HG03159 (cell line): ENCODE results near the gene TFCP2.
"Not testable (repeated sequence)": the region's sequence is repeated elsewhere in the genome, so short reads cannot be mapped to it uniquely, and the experiment has no call there.

Experiments
- ATAC-seq: cut with Tn5 transposase; IDR thresholded peaks from one replicate; pipeline ENCODE4 v1.9.1; 2021; ENCODE audit warnings: mild to moderate bottlenecking, moderate library complexity; ENCODE audit not compliant: unreplicated experiment

Gene TFCP2

DNA sequence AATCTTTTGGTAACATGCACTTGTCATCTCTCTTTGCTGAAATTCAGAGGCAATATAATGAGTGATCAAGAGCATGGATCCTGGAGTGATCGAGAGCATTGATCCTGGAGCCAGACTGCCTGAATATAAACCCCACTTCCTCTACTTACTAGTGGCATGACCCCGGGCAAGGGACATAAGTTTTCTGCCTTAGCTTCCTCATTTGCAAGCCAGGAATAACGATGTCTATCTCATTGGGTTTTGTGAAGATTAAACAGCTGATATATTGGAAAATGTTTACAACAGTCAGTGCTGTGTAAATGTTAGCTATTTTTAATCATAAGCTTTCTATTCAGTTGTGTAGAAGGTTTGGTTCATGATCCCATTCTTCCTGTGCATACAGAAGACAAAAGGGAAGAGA, 87.2 kb downstream of the TFCP2 start:
- ATAC-seq, result no peak

DNA sequence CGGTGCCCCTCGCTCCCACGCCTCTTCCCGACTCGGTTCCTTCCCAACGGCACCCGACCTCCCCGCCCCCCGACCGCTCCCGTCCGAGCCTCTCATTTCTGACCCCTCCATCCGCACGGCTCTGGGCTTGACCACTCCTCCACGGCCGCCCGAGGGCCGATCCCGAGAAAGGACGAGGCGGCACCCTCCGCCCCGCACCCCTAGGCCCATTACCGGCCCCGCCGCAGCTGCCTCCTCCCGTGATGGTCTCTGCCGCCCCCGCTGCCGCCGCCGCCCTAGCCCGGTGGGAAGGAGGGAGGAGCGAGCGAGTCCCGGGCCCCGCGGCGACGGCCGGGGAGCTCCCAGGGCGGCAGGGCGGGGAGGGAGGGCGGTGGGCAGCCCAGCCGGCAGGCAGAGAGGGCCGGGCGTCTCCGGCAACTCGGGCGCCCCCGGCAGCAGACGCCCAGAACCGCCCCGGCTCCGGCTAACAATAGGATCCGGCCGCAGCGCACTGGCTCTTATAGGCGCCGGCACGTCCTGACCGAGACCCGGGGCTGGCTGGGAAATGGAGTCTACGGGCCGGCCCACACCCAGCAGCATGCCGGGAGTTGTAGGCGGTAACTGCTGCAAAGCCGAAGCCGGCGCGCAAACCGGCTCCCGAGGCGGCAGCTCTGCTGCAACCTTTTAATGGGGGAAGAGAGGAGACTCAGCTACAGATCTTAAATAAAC, 89.7 kb downstream of the TFCP2 start, which contains the start of gene CSRNP2:
Gene CSRNP2, minus strand, starts transcription at position 471 of the 708 bp plus-strand sequence. CDS start 7,035 bp downstream, outside the sequence.
- peak; percentile 95 for ATAC-seq

- ATAC-seq, result no peak
Measured at GRCh38 chr12:51082561-51083125, 90.3 kb downstream of the TFCP2 start.

DNA sequence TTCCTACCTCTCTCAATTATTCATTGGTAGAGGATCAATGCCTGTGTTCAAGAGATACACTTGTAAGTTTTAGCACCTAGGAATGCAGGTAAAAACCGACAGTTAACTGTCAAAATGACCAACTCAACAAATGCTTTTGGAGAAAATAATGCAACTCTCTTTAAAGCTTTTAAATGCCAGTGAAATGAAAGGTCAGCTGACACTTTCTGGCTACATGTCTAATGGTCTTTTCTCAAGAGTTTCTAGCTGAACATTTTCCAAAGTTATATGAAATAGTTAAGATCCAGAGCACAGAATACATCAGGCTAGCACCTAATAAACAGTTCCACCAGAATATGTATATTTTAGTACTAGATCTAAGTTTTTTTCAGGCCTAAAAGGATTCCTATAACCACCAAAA, 91.5 kb downstream of the TFCP2 start:
- ATAC-seq, result no peak

GRCh38 chr12:51080136-51080535, 92.8 kb downstream of the TFCP2 start:
- no peak for ATAC-seq

DNA sequence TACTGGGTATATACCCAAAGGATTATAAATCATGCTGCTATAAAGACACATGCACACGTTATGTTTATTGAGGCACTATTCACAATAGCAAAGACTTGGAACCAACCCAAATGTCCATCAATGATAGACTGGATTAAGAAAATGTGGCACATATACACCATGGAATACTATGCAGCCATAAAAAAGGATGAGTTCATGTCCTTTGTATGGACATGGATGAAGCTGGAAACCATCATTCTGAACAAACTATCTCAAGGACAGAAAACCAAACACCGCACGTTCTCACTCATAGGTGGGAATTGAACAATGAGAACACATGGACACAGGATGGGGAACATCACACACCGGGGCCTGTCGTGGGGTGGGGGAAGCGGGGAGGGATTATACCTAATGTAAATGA, 94.1 kb downstream of the TFCP2 start:
- ATAC-seq, result not testable (repeated sequence)

DNA sequence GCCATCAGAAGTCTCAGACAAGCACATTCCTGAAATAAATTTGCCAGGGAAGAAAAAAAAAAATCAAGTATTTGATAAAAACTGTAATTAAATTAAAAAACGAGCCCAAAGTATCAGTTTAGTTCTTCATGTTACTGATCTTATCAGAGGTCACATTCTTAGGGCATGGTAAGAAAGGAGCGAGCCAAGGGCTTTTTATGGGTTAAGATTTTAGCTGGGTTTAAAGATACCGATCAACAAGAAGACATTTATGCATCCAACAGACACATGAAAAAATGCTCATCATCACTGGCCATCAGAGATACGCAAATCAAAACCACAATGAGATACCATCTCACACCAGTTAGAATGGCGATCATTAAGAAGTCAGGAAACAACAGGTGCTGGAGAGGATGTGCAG, 94.6 kb downstream of the TFCP2 start:
- ATAC-seq, result not testable (repeated sequence)

GRCh38 chr12:51077930-51078329, 95.0 kb downstream of the TFCP2 start:
- no peak for ATAC-seq

DNA sequence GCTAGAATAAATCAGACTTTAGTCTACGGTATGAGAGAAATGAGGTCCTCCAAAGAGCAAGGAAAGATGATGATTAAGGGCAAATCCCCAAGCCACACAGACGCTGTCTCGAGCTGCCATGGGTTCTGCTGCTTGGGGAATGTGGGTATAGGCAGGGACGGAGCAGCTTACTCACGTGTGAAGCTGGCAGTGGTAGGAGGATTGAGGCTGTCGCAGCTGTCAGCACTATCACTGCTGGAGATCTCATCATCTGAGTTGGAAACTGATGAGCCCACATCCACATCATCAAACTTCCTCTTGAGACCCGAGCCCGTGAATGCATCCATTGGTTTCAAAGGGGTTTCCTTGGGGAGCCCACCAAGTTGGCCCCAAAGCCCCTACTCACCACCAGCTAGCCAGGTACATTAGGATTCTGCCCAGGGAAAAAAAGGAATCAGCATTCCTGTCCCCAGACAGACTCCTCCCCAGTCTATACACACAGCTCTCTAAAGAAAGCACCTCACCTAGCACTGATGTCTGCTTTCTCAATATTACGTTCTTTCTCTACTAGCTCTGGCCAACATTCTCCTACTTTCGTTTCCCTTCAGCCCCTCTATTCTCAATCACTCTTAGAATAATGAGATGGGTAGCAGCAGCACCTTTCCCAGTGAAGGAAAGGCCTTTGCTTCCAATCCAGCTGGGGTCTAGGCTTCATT, 96.6 kb downstream of the TFCP2 start:
- ATAC-seq, result no peak

- no peak for ATAC-seq
Measured at GRCh38 chr12:51075390-51075789, 97.5 kb downstream of the TFCP2 start.

DNA sequence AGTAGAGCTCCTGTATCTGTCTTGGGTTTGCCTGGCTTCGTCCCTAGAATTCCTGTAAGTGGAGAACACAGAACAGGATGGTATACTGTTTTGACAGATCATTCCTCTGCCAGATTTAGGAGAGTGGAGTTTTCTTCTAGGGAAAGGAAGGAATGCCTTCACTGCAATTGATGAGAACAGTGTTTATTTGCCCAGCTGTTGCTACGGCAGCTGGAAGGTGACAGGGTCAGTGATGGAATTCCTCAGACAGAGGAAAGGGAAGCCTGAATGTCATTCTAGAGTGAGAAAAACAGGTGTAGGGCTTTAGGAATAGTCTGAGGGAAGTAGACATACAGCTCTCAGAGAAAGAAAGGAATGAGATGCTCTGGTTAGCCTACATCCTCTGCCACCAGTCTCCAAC, 101.3 kb downstream of the TFCP2 start:
- no peak for ATAC-seq

- ATAC-seq, result no peak
Measured at GRCh38 chr12:51070004-51070403, 102.9 kb downstream of the TFCP2 start.

DNA sequence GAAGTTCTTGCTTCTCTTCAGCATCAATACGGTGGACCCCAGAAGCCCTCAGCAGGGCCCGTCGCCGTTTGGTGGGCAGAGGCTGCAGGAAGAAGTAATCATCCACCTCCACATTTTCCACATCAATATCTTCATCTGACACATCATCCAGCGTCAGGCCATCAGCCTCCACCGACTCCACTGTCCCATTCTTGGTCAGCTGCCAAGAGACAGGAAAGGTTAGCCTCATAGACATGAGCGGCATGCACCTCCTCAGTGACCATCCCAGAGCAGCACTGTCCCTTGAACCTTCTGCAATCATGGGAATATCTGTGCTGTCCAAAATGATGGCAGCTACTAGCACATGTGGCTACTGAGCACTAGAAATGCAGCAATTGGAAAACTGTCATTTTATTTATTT, 105.2 kb downstream of the TFCP2 start:
- ATAC-seq, result no peak

DNA sequence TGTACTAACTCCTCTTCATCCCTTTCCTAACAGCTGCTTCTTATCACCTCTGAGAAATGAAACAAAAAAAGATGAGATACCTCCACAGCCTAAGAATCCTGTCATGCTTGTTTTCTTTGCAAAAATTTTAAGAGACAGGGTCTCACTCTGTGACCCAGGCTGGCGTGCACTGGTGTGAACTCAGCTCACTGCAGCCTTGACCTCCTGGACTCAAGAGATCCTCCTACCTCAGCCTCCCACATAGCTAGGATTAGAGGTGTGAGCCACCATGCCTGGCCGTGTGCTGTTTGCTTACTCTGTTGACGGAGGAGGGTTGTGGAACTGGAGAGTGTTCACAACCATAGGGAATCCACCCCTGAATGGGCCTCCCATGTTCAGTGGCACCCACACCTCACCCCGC, 105.7 kb downstream of the TFCP2 start:
- ATAC-seq, result no peak

DNA sequence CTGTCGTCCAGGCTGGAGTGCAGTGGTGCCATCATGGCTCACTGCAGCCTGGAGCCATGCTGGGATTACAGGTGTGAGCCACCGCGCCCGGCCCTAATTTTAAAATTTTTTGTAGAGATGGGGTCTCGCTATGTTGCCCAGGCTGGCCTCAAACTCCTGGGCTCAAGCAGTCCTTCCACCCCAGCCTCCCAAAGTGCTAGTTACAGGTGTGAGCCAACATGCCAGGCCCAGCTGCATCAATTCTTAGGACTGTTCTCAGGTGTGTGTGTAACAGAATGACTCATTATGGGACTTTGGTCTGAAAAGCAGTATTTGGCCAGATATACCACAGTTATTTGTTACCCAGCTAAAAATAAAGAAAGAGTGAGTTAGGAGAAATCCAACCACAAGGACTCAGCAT, 107.4 kb downstream of the TFCP2 start:
- ATAC-seq, result no peak

DNA sequence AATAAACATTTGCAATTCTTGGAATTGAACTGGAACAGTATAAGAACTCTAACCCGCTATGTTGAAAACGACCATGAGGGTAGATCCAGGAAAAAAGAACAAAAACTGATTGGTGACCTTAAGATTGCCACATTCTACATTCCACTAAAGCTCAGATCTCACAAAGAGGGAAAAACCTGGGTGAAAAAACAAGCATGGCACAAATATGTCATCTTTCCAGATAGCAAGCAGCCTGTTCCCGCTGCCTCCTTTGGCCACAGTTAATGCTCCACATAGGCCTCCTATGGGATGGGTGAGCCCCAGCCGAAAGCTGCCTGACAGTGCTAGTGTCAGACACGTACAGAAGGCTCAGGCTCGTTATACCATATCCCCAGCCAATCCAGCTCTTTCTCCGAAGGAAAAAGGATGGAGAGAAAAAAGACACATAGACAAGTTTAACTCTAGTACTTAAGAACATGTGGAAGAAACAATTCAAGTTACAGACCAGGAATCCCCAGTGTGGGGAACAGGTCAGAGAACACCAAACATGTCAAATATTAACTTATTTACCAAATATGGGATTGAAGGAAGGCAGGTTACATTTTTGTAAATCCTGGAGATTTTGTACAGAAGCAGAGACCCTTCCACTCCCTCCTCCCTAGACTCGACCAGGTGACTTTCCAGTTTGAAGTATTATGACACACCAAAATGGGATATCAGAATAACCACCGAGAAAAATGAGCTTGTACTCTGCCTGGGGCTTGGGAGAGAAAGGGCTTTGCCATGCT, 110.1 kb downstream of the TFCP2 start:
- ATAC-seq, result no peak

DNA sequence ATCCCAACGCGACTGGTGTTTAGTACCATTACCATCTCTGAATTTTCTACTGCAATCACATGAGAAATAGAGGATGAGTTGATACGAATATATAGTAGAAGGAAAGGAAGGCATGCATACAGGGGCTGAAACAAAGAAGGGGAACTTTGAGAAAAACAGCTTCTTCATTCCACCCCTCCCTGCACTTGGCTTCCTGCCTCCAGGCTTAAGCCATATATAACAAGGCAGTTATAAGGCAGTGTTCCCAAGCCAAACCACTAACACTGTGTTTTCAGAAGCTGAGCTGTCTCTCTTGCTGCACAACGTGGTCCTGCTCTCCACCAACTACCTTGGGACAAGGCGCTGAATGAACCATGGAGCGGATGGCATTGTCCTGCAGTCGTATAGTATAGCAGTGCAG, 113.8 kb downstream of the TFCP2 start:
- ATAC-seq, result no peak

DNA sequence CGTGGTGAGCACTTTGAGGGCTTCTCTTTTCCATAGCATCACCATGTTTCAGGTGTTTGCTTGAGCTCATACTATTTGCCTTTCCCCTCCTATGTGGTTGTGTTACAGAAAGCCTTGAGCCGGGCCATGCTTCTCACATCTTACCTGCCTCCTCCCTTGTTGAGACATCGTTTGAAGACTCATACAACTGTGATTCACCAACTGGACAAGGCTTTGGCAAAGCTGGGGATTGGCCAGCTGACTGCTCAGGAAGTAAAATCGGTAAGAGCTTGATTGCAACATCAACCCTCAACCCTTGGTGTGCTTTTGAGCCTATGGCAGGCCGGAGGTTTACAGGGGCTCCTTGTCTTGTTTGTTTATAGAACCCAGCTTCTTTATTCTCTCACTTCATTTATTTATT, 116.7 kb downstream of the TFCP2 start:
- no peak for ATAC-seq

GRCh38 chr12:51055060-51055459, 117.9 kb downstream of the TFCP2 start:
- ATAC-seq, result no peak

DNA sequence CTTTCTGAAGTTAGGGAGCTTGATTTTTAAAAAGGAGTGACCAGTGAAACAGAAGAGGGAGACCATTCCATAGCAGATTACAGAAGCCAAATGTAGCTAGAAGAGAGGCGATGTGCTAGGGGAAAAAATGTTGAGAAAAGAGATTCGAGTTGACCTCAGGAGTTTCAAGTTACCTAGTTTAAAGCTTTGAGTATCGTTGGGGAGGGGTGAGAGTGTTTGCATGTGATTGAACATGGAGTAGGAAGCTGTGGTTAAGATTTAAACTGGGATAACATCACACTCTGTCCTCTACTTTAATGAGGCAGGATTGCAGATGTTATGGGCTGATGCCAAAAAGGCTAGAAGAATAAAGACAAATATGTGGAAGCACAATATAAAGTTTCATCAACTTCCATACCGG, 121.1 kb downstream of the TFCP2 start:
- no peak for ATAC-seq

DNA sequence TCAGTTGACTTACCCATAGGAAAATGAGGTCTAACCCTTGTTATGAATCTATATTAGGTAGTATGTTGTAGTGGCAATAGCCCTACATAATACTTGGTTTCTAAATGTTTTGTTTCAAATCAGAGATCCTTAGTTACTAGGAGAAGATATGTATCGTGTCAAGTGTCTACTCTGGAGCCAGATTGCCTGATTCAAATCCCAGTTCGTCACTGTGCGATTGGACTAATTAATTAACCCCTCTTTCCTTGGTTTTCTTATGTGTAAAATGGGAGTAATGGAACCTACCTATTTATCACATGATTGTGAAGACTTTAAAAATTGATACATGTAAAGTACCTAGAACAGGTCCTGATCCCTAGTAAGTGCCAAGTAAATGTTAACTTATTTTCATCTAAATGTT, 123.4 kb downstream of the TFCP2 start:
- ATAC-seq, result no peak
